Measurements from ENCODE around the gene CIZ1. TPM values are rescaled to one million over a fixed set of nuclear protein-coding genes. Genes with fewer than 3 reads are reported as not detected.

CIZ1 gene
- total RNA-seq, 4 donors from 2014 or later: 86.7 to 136 (median 115) TPM

DNA sequence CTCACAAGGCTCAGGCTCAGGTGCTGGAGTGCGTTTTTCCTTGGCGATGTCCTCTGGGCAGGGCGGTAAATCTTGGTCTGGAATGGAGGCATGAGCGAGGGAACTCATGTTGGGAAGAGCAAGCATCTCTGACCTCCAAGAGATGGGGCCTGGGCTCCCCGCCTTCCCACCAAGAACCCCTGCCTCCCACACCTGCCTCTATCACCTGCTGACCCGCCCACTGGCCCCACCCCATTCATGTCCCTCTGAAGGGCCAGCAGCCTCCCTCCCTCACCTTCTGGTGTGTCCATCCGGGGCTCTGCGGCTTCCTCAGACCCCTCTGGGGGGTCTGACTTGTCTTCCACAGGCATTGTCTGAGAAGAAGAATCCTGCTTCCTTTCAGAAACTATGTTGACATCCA is 10.9 kb downstream of the CIZ1 start:
- Histone ChIP-seq H3K9me3 (no peaks in the 10 kb centered on the region), H3K27ac (no peak overlapping the region), H3K36me3 (peaks cover 88% of the 10 kb centered on the region), H3K27me3 (no peaks in the 10 kb centered on the region), H3K4me3 (no peak overlapping the region), H3K4me1 (peaks cover 33% of the 10 kb centered on the region)
- DNase-seq (ENCODE audit: low spot score in 2 of 2): no peak
- TF ChIP-seq POLR2AphosphoS5 (IDR thresholded peaks at IDR 0.05) (no peak), POLR2A (IDR thresholded peaks at IDR 0.05) (no peak), EP300 (IDR thresholded peaks at IDR 0.05) (no peak), CTCF (IDR thresholded peaks at IDR 0.05) (no peak)
- WGBS: 99% methylated on average over 8 of the region's 8 CpGs

GRCh38 chr9:128180001-128180400 is 11.4 kb downstream of the CIZ1 start:
- H3K27ac ChIP-seq: no peak overlapping the region
- no peaks in the 10 kb centered on the region for H3K27me3 ChIP-seq
- peaks cover 33% of the 10 kb centered on the region for H3K4me1 ChIP-seq
- 98% methylated on average over 7 of the region's 8 CpGs for WGBS
- no peaks in the 10 kb centered on the region for H3K9me3 ChIP-seq
- no peak overlapping the region for H3K4me3 ChIP-seq
- no peak for DNase-seq (ENCODE audit: low spot score in 2 of 2)
- no peak for TF ChIP-seq POLR2AphosphoS5 (IDR thresholded peaks at IDR 0.05)
- TF ChIP-seq POLR2A (IDR thresholded peaks at IDR 0.05): no peak
- no peak for TF ChIP-seq EP300 (IDR thresholded peaks at IDR 0.05)
- TF ChIP-seq CTCF (IDR thresholded peaks at IDR 0.05): no peak
- H3K36me3 ChIP-seq: peaks cover 88% of the 10 kb centered on the region

- no peak overlapping the region for H3K4me3 ChIP-seq
- peaks cover 90% of the 10 kb centered on the region for H3K36me3 ChIP-seq
- no peaks in the 10 kb centered on the region for H3K27me3 ChIP-seq
- 100% methylated on average over 1 of the region's 11 CpGs for WGBS
- no peak overlapping the region for H3K27ac ChIP-seq
- no peaks in the 10 kb centered on the region for H3K9me3 ChIP-seq
- DNase-seq (ENCODE audit: low spot score in 2 of 2): no peak
- TF ChIP-seq EP300 (IDR thresholded peaks at IDR 0.05) (no peak), CTCF (IDR thresholded peaks at IDR 0.05) (no peak), POLR2AphosphoS5 (IDR thresholded peaks at IDR 0.05) (no peak), POLR2A (IDR thresholded peaks at IDR 0.05) (no peak)
- peaks cover 33% of the 10 kb centered on the region for H3K4me1 ChIP-seq
Observed at GRCh38 chr9:128178806-128179431, 12.5 kb downstream of the CIZ1 start.

DNA sequence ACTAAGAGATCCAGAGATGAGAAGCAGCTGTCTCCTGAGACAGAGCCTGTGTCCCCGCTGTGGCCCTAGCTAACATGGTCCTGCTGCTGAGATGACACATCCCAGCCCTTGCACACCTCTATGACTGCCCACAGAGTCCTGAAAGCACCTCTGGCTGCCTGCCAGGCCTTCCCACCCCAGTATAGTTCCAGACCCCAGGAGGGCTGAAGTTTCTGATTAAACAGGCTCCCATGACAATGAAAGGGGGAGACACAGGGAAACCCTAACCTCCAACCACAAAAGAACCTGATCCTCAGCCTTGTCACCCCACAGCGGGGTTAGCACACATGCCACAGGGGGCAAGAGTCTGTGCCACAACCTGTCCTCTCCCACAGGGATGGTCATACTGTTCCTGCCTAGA is 15.6 kb downstream of the CIZ1 start:
- H3K36me3 ChIP-seq: peaks cover 75% of the 10 kb centered on the region
- 76% methylated on average over 2 of the region's 2 CpGs for WGBS
- H3K27me3 ChIP-seq: no peaks in the 10 kb centered on the region

More for the DNA sequence above, 15.6 kb downstream of the CIZ1 start:
- H3K4me1 ChIP-seq: peaks cover 18% of the 10 kb centered on the region
- no peak overlapping the region for H3K4me3 ChIP-seq
- TF ChIP-seq EP300 (IDR thresholded peaks at IDR 0.05) (no peak), POLR2A (IDR thresholded peaks at IDR 0.05) (no peak), CTCF (IDR thresholded peaks at IDR 0.05) (no peak), POLR2AphosphoS5 (IDR thresholded peaks at IDR 0.05) (no peak)
- no peak overlapping the region for H3K27ac ChIP-seq
- H3K9me3 ChIP-seq: no peaks in the 10 kb centered on the region
- no peak for DNase-seq (ENCODE audit: low spot score in 2 of 2)

All from suprapubic skin (tissue), 4 donors.